Osteoblast (primary cell): ENCODE measurements around the gene EEF1A1. TPM values are rescaled to one million over a fixed set of nuclear protein-coding genes. Genes with fewer than 3 reads are reported as not detected.

Experiments
- DNase-seq: peaks from one replicate; pipeline ENCODE4 v3.0.0; 2011; ENCODE audit warnings: low spot score, mixed read lengths; ENCODE audit not compliant: insufficient read length; ENCODE audit errors: missing footprints
- H2AFZ ChIP-seq: 2 replicates; pipeline ENCODE4 v1.6.0; 2011; ENCODE audit warnings: mild to moderate bottlenecking, low read length
- H3K27ac ChIP-seq: 2 replicates; pipeline ENCODE4 v1.5.1; 2011; ENCODE audit warnings: mild to moderate bottlenecking, low read depth, low read length, moderate library complexity
- H3K27me3 ChIP-seq: 2 replicates; pipeline ENCODE4 v1.6.0; 2012; ENCODE audit warnings: mild to moderate bottlenecking, control low read depth, inconsistent platforms, low read length, moderate library complexity; ENCODE audit not compliant: insufficient read depth
- H3K36me3 ChIP-seq: 2 replicates; pipeline ENCODE4 v1.5.1; 2011; ENCODE audit warnings: mild to moderate bottlenecking, low read length, control low read depth, moderate library complexity; ENCODE audit not compliant: insufficient read depth
- H3K4me1 ChIP-seq: 2 replicates; pipeline ENCODE4 v1.5.1; 2011; ENCODE audit warnings: mild to moderate bottlenecking, low read length, control low read depth, moderate library complexity; ENCODE audit not compliant: insufficient read depth
- H3K4me2 ChIP-seq: 2 replicates; pipeline ENCODE4 v1.6.0; 2011; ENCODE audit warnings: mild to moderate bottlenecking, low read length; ENCODE audit not compliant: insufficient read depth
- H3K4me3 ChIP-seq: fragments of 200-600 bp; sonication (generic); 3 replicates; pipeline ENCODE4 v1.5.1; 2012; ENCODE audit warnings: mild to moderate bottlenecking, low read length, inconsistent platforms; ENCODE audit not compliant: insufficient read depth
- H3K79me2 ChIP-seq: 2 replicates; pipeline ENCODE4 v1.6.0; 2012; ENCODE audit warnings: mild to moderate bottlenecking, low read length, control low read depth, inconsistent platforms; ENCODE audit not compliant: insufficient read depth
- H3K9me3 ChIP-seq: 2 replicates; pipeline ENCODE4 v1.5.1; 2011; ENCODE audit warnings: low read depth, low read length, control low read depth
- H4K20me1 ChIP-seq: 2 replicates; pipeline ENCODE4 v1.6.0; 2012; ENCODE audit warnings: mild to moderate bottlenecking, low read length, control low read depth; ENCODE audit not compliant: insufficient read depth
- small RNA-seq: library from RNA; depleted of rRNA; stranded (forward); fragments of <200 nt; gene quantifications from one replicate; pipeline ENCODE3, GENCODE V24; 2012
- total RNA-seq: library from RNA; depleted of rRNA; stranded (reverse); fragments of >200 nt; gene quantifications from 2 replicates; pipeline ENCODE4 v1.2.3, GENCODE V29; 2012
- TF ChIP-seq, protein P1 (sequence below): IDR thresholded peaks from 2 replicates; pipeline ENCODE4 v1.5.1; 2011; ENCODE audit warnings: mild to moderate bottlenecking, low read depth, low read length, moderate library complexity; ENCODE audit errors: extremely low read depth

The EEF1A1 gene
- total RNA-seq, 1 donor, result 19,513 TPM

DNA sequence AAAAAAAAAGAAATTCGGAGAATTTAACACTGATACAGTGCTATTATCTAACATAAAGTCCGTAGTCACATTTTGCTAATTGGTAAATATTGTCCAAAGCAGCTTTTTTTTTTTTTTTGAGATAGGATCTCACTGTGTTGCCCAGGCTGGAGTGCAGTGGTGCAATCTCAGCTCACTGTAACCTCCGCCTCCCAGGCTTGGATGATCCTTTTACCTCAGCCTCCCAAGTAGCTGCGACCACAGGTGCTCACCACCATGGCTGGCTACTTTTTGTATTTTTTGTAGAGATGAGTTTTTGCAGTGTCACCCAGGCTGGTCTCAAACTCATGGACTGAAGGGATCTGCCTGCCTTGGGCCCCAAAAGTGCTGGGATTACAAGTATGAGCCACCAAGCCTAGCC lies 43.4 kb downstream of the EEF1A1 start:
- no peak overlapping the region for H2AFZ ChIP-seq
- H3K36me3 ChIP-seq, result peaks cover 58% of the 10 kb centered on the region
- no peaks in the 10 kb centered on the region for H3K79me2 ChIP-seq
- no peak overlapping the region for H3K27ac ChIP-seq
- TF ChIP-seq, protein P1, sequence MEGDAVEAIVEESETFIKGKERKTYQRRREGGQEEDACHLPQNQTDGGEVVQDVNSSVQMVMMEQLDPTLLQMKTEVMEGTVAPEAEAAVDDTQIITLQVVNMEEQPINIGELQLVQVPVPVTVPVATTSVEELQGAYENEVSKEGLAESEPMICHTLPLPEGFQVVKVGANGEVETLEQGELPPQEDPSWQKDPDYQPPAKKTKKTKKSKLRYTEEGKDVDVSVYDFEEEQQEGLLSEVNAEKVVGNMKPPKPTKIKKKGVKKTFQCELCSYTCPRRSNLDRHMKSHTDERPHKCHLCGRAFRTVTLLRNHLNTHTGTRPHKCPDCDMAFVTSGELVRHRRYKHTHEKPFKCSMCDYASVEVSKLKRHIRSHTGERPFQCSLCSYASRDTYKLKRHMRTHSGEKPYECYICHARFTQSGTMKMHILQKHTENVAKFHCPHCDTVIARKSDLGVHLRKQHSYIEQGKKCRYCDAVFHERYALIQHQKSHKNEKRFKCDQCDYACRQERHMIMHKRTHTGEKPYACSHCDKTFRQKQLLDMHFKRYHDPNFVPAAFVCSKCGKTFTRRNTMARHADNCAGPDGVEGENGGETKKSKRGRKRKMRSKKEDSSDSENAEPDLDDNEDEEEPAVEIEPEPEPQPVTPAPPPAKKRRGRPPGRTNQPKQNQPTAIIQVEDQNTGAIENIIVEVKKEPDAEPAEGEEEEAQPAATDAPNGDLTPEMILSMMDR, result no peak
- DNase-seq, result no peak
- H3K27me3 ChIP-seq, result no peaks in the 10 kb centered on the region
- H3K4me1 ChIP-seq, result no peaks in the 10 kb centered on the region
- no peak overlapping the region for H3K4me2 ChIP-seq
- H3K9me3 ChIP-seq, result no peaks in the 10 kb centered on the region
- H3K4me3 ChIP-seq, result no peak overlapping the region
- no peaks in the 10 kb centered on the region for H4K20me1 ChIP-seq

DNA sequence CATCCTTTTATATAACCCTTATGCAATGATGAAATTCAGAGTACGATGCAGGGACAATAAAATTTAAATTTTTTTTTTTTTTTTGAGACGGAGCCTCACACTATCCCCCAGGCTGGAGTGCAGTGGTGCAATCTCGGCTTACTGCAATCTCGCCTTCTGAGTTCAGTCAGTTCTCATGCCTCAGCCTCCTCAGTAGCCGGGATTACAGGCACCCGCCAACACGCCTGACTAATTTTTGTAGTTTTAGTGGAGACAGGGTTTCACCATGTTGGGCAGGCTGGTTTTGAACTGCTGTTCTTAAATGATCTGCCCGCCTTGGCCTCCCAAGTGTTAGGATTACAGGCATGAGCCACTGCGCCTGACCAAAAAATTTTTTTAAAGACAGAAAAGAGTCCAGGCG lies 44.1 kb downstream of the EEF1A1 start:
- no peak overlapping the region for H2AFZ ChIP-seq
- H3K36me3 ChIP-seq, result peaks cover 51% of the 10 kb centered on the region
- no peaks in the 10 kb centered on the region for H3K79me2 ChIP-seq
- no peaks in the 10 kb centered on the region for H3K9me3 ChIP-seq
- no peak overlapping the region for H3K4me3 ChIP-seq
- TF ChIP-seq, protein P1, result no peak
- H4K20me1 ChIP-seq, result no peaks in the 10 kb centered on the region
- no peak overlapping the region for H3K4me2 ChIP-seq
- H3K27ac ChIP-seq, result no peak overlapping the region
- H3K4me1 ChIP-seq, result no peaks in the 10 kb centered on the region
- H3K27me3 ChIP-seq, result no peaks in the 10 kb centered on the region
- no peak for DNase-seq

DNA sequence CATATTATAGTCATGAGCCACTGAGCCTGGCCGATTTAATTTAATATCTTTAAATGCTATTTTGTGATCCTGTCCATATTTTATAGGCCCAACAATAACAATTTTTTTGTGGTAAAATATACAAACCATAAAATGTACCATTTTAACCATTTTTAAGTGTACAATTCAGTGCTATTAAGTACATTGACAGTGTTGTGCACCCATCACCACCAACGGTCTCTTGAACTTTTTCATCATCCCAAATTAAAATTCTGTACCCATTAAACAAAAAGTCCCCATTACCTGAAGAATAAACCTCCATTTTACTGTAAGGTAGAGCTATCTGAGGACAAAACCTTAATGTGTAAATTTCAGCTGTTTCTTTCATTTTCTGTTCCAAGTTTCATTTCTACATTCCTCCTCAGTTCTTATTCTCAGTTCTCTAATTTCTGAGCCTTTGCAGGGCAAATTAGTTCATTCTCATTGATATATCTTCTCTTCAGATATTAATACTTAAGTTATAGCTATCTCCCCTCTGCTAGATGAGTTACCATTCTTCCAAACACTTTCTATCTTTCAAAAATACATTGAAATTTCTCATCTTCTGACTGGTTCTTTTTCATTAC lies 49.0 kb downstream of the EEF1A1 start:
- peaks cover 50% of the 10 kb centered on the region for H3K36me3 ChIP-seq

More for the DNA sequence above, 49.0 kb downstream of the EEF1A1 start:
- TF ChIP-seq, protein P1, result no peak
- H3K4me1 ChIP-seq, result no peaks in the 10 kb centered on the region
- H3K9me3 ChIP-seq, result no peaks in the 10 kb centered on the region
- no peak overlapping the region for H3K27ac ChIP-seq
- no peaks in the 10 kb centered on the region for H3K79me2 ChIP-seq
- H2AFZ ChIP-seq, result no peak overlapping the region
- H3K4me3 ChIP-seq, result no peak overlapping the region
- no peak for DNase-seq
- H4K20me1 ChIP-seq, result no peaks in the 10 kb centered on the region
- H3K27me3 ChIP-seq, result no peaks in the 10 kb centered on the region
- no peak overlapping the region for H3K4me2 ChIP-seq

Small RNAs within 50 kb of the gene (small RNA-seq; reads per million reads assigned to genes)
- gene AL603910.2 (not detected), gene RN7SL827P (not detected)

Other genes starting within 250 kb of the EEF1A1 start
- gene DPPA5, start 166.8 kb downstream of the EEF1A1 start, total RNA-seq, result not detected in 2 replicates
- gene KHDC3L, start 158.4 kb downstream of the EEF1A1 start, total RNA-seq, result not detected in 2 replicates
- 0.36 and 0.59 TPM in 2 replicates for gene OOEP, start 151.1 kb downstream of the EEF1A1 start, total RNA-seq
- gene DDX43, start 126.2 kb downstream of the EEF1A1 start, total RNA-seq, result 5.0 and 8.7 TPM in 2 replicates
- 5.9 and 6.2 TPM in 2 replicates for gene CGAS, start 68.7 kb downstream of the EEF1A1 start, total RNA-seq
- 30.9 and 40.9 TPM in 2 replicates for gene MTO1, start 59.3 kb downstream of the EEF1A1 start, total RNA-seq
- gene SLC17A5, start 133.0 kb upstream of the EEF1A1 start, total RNA-seq, result 38.3 and 38.7 TPM in 2 replicates
- gene CD109, start 175.2 kb upstream of the EEF1A1 start, total RNA-seq, result 85.5 and 93.4 TPM in 2 replicates